H1 (cell line): Measurements from ENCODE around the gene EPS8. TPM values are rescaled to one million over a fixed set of nuclear protein-coding genes. Genes with fewer than 3 reads are reported as not detected.

Experiments
- CTCF ChIA-PET: fragments of 300-600 bp; sonication (Branson Sonifier 250); formaldehyde crosslinking; loops from one replicate; lab custom pipeline; 2021; ENCODE audit not compliant: partially characterized antibody; lab: Charles Lee
- POLR2A ChIA-PET: fragments of 300-600 bp; sonication (Branson Sonifier 250); formaldehyde crosslinking; loops from one replicate; lab custom pipeline; 2021; ENCODE audit warnings: inconsistent platforms; ENCODE audit not compliant: partially characterized antibody; lab: Charles Lee
- DNase-seq, 2 experiments: peaks; one replicate each; pipeline versions ENCODE4 v3.0.0 to v3.0.0-alpha.2; 2010 to 2022; ENCODE audit warnings: low spot score in 2 of 2, low read depth in 1 of 2, mixed read lengths in 1 of 2
- FAIRE-seq: peaks from 2 replicates; lab custom pipeline; 2011; peaks lifted over from hg19 to GRCh38; lab: Jason Lieb, UNC
- H2AFZ ChIP-seq: 2 replicates; pipeline ENCODE4 v1.8.1; 2012; ENCODE audit warnings: low read length, inconsistent platforms
- H2AK5ac ChIP-seq: 2 replicates; pipeline ENCODE4 v1.6.1; 2013; ENCODE audit warnings: low read depth, low read length
- H2BK120ac ChIP-seq: replicated peaks from 2 replicates; pipeline ENCODE3; 2013; ENCODE audit warnings: low read depth, low read length, inconsistent platforms
- H2BK12ac ChIP-seq: 2 replicates; pipeline ENCODE4 v1.6.1; 2013; ENCODE audit warnings: low read depth, low read length
- H2BK15ac ChIP-seq: 2 replicates; pipeline ENCODE4 v1.6.1; 2013; ENCODE audit warnings: low read length
- H2BK20ac ChIP-seq: 2 replicates; pipeline ENCODE4 v1.6.1; 2013; ENCODE audit warnings: low read length
- H2BK5ac ChIP-seq: 2 replicates; pipeline ENCODE4 v1.6.1; 2013; ENCODE audit warnings: low read depth, low read length
- H3K14ac ChIP-seq: 2 replicates; pipeline ENCODE4 v1.6.1; 2013; ENCODE audit warnings: inconsistent platforms; ENCODE audit not compliant: insufficient read length
- H3K18ac ChIP-seq: 2 replicates; pipeline ENCODE4 v1.6.1; 2013; ENCODE audit warnings: low read length; ENCODE audit errors: extremely low read depth
- H3K23ac ChIP-seq: 2 replicates; pipeline ENCODE4 v1.6.1; 2013; ENCODE audit warnings: inconsistent platforms; ENCODE audit not compliant: insufficient read length
- H3K23me2 ChIP-seq: 2 replicates; pipeline ENCODE4 v1.6.1; 2013; ENCODE audit warnings: low read depth, low read length
- H3K27ac ChIP-seq: 2 replicates; pipeline ENCODE4 v1.6.1; 2011; ENCODE audit warnings: low read depth, low read length, inconsistent platforms
- H3K27me3 ChIP-seq, 4 experiments: replicated peaks in 1 of 4; 1 replicate in 1 of 4; 2 replicates in 3 of 4; pipeline versions ENCODE4 v1.6.1 to v1.8.1; 2011 to 2013; ENCODE audit warnings: low read length in 3 of 4, mild to moderate bottlenecking in 3 of 4, inconsistent platforms in 2 of 4, mixed read lengths in 2 of 4, moderate library complexity in 1 of 4; ENCODE audit not compliant: control insufficient read depth in 3 of 4, insufficient read depth in 3 of 4; ENCODE audit errors: extremely low read depth in 1 of 4
- H3K36me3 ChIP-seq, 4 experiments: 2 replicates each; pipeline versions ENCODE4 v1.6.1 to v1.8.1; 2011 to 2013; ENCODE audit warnings: mild to moderate bottlenecking in 4 of 4, low read length in 3 of 4, moderate library complexity in 2 of 4, control low read depth in 1 of 4, inconsistent platforms in 1 of 4; ENCODE audit not compliant: insufficient read depth in 4 of 4, control insufficient read depth in 2 of 4
- H3K4ac ChIP-seq: replicated peaks from 2 replicates; pipeline ENCODE3; 2013; ENCODE audit warnings: low read length, low read depth, mixed read lengths, inconsistent platforms; ENCODE audit not compliant: insufficient read length
- H3K4me1 ChIP-seq, 4 experiments: replicated peaks in 1 of 4; 1 replicate in 1 of 4; 2 replicates in 3 of 4; pipeline versions ENCODE4 v1.6.1 to v1.8.1; 2011 to 2013; ENCODE audit warnings: low read length in 3 of 4, inconsistent platforms in 2 of 4, mixed read lengths in 1 of 4; ENCODE audit not compliant: insufficient read depth in 4 of 4, control insufficient read depth in 3 of 4
- H3K4me2 ChIP-seq, 2 experiments: 2 replicates each; pipeline versions ENCODE4 v1.6.1 to v1.8.1; 2011 to 2013; ENCODE audit warnings: low read depth in 2 of 2, low read length in 2 of 2, control low read depth in 1 of 2, inconsistent platforms in 1 of 2, mild to moderate bottlenecking in 1 of 2; ENCODE audit not compliant: insufficient read depth in 1 of 2
- H3K4me3 ChIP-seq, 4 experiments: fragments of 200-600, 300-600 bp in 1 of 4; sonication (generic), shearing (Covaris generic), sonication (Bioruptor Twin) in 1 of 4; 2 replicates each; pipeline versions ENCODE4 v1.5.1 to v1.8.1; 2011 to 2016; ENCODE audit warnings: low read length in 4 of 4, low read depth in 3 of 4, control low read depth in 2 of 4, inconsistent platforms in 2 of 4, mild to moderate bottlenecking in 2 of 4, mixed read lengths in 1 of 4, moderate library complexity in 1 of 4; ENCODE audit not compliant: insufficient read depth in 2 of 4; ENCODE audit errors: extremely low read depth in 1 of 4
- H3K56ac ChIP-seq: replicated peaks from 2 replicates; pipeline ENCODE3; 2013; ENCODE audit warnings: low read depth, mild to moderate bottlenecking, mixed read lengths, low read length, inconsistent platforms; ENCODE audit not compliant: insufficient read length
- H3K79me1 ChIP-seq: 2 replicates; pipeline ENCODE4 v1.6.1; 2013; ENCODE audit warnings: low read depth, low read length, control low read depth
- H3K79me2 ChIP-seq, 2 experiments: 2 replicates each; pipeline versions ENCODE4 v1.6.1 to v1.8.1; 2012 to 2013; ENCODE audit warnings: low read length in 2 of 2, mild to moderate bottlenecking in 2 of 2, inconsistent platforms in 1 of 2; ENCODE audit not compliant: insufficient read depth in 2 of 2, control insufficient read depth in 1 of 2
- H3K9ac ChIP-seq, 4 experiments: replicated peaks in 1 of 4; 1 replicate in 1 of 4; 2 replicates in 3 of 4; pipeline versions ENCODE4 v1.6.1 to v1.8.1; 2011 to 2013; ENCODE audit warnings: low read depth in 3 of 4, low read length in 3 of 4, control low read depth in 2 of 4, mild to moderate bottlenecking in 2 of 4, moderate library complexity in 2 of 4, inconsistent platforms in 1 of 4; ENCODE audit errors: extremely low read depth in 1 of 4
- H3K9me3 ChIP-seq, 2 experiments: 2 replicates each; pipeline versions ENCODE4 v1.6.1 to v1.8.1; 2012 to 2013; ENCODE audit warnings: mild to moderate bottlenecking in 2 of 2, moderate library complexity in 2 of 2, control low read depth in 1 of 2, inconsistent platforms in 1 of 2, low read depth in 1 of 2, low read length in 1 of 2, mixed read lengths in 1 of 2; ENCODE audit not compliant: insufficient read depth in 2 of 2
- H4K20me1 ChIP-seq, 2 experiments: replicated peaks in 1 of 2; 2 replicates each; pipeline versions ENCODE3 to v1.8.1; 2011 to 2013; ENCODE audit warnings: inconsistent platforms in 2 of 2, low read length in 2 of 2, mild to moderate bottlenecking in 1 of 2; ENCODE audit not compliant: insufficient read depth in 2 of 2, control insufficient read depth in 1 of 2
- H4K5ac ChIP-seq: 2 replicates; pipeline ENCODE4 v1.6.1; 2013; ENCODE audit warnings: low read length, low read depth, mixed read lengths, inconsistent platforms; ENCODE audit not compliant: insufficient read length
- H4K8ac ChIP-seq: 2 replicates; pipeline ENCODE4 v1.8.0; 2013; ENCODE audit warnings: mild to moderate bottlenecking, moderate library complexity, low read length, inconsistent platforms; ENCODE audit not compliant: insufficient read depth; ENCODE audit errors: extremely low read depth
- H4K91ac ChIP-seq: replicated peaks from 2 replicates; pipeline ENCODE3; 2013; ENCODE audit warnings: low read length, mixed read lengths, inconsistent platforms; ENCODE audit not compliant: insufficient read length
- BCL11A ChIP-seq, 2 experiments: IDR thresholded peaks; one replicate each; pipeline ENCODE4 v1.6.1; 2011; ENCODE audit warnings: low read depth in 2 of 2, low read length in 2 of 2, mild to moderate bottlenecking in 2 of 2
- CBX5 ChIP-seq: fragments of 300-800, 300-1000 bp; sonication (generic); IDR thresholded peaks from 2 replicates; pipeline ENCODE4 v1.7.1; 2016; ENCODE audit warnings: antibody characterized with exemption, low read length, low read depth
- EGR1 ChIP-seq: IDR thresholded peaks from 2 replicates; pipeline ENCODE4 v1.6.1; 2011; ENCODE audit warnings: low read depth, low read length, borderline replicate concordance
- GTF2F1 ChIP-seq: IDR thresholded peaks from 2 replicates; pipeline ENCODE4 v1.6.1; 2012; ENCODE audit warnings: low read depth, low read length, improper control_type of control experiment, borderline replicate concordance
- RFX5 ChIP-seq: IDR thresholded peaks from 2 replicates; pipeline ENCODE4 v1.6.1; 2011; ENCODE audit warnings: low read depth, low read length, improper control_type of control experiment, borderline replicate concordance
- TEAD4 ChIP-seq: IDR thresholded peaks from 2 replicates; pipeline ENCODE4 v1.6.1; 2012; ENCODE audit warnings: low read depth, low read length, inconsistent platforms, mixed read lengths
- ZNF274 ChIP-seq: IDR thresholded peaks from 2 replicates; pipeline ENCODE4 v1.7.0; 2012; ENCODE audit warnings: low read length, borderline replicate concordance; ENCODE audit errors: extremely low read depth
- WGBS, 2 experiments: shearing (Covaris generic) in 1 of 2; methylation state at CpG; one replicate each; pipeline versions ENCODE4 v1.1.6 to v1.1.7; 2013 to 2015; ENCODE audit warnings: low lambda C conversion rate in 2 of 2, mixed read lengths in 2 of 2, inconsistent platforms in 1 of 2, low coverage in 1 of 2, missing lambda C conversion rate in 1 of 2; ENCODE audit not compliant: insufficient replicate concordance in 2 of 2, insufficient coverage in 1 of 2, insufficient read length in 1 of 2; ENCODE audit errors: extremely low coverage in 1 of 2, missing lambda C conversion rate in 1 of 2; 5-methylcytosine and 5-hydroxymethylcytosine counted together
- polyA plus RNA-seq, 7 experiments: library from polyadenylated mRNA; depleted of rRNA in 3 of 7; stranded (reverse) in 5 of 7; unstranded in 2 of 7; fragments of >200 nt in 5 of 7; fragments of 200-250 nt in 2 of 7; gene quantifications; 1 replicate in 5 of 7; 2 replicates in 1 of 7; 4 replicates in 1 of 7; pipeline versions ENCODE4 v1.2.1 to v1.2.3, GENCODE V29; 2011 to 2013; ENCODE audit warnings: missing spikeins in 2 of 7, mixed read lengths in 2 of 7
- total RNA-seq: library from RNA; stranded (reverse); fragmentation: NEBNext Ultra II Directional; extraction: Animal tissue kit (Norgen Biotek cat#: 25700); gene quantifications from 2 replicates; pipeline ENCODE4 v1.2.1, GENCODE V29; 2021
- TF ChIP-seq, protein P1 (sequence below), 3 experiments: IDR thresholded peaks; 1 replicate in 2 of 3; 2 replicates in 1 of 3; pipeline versions ENCODE4 v1.5.1 to v1.6.1; 2011; ENCODE audit warnings: low read length in 3 of 3, mild to moderate bottlenecking in 3 of 3, inconsistent platforms in 2 of 3, low read depth in 1 of 3, moderate library complexity in 1 of 3; ENCODE audit not compliant: insufficient read depth in 1 of 3; ENCODE audit errors: control extremely low read depth in 1 of 3

The EPS8 gene
- total and polyA plus RNA-seq, 2 of the 8 experiments (the other 6 are each of a cell fraction or from before 2014, with no cell fraction given) = 3.0 to 4.6 TPM

DNA sequence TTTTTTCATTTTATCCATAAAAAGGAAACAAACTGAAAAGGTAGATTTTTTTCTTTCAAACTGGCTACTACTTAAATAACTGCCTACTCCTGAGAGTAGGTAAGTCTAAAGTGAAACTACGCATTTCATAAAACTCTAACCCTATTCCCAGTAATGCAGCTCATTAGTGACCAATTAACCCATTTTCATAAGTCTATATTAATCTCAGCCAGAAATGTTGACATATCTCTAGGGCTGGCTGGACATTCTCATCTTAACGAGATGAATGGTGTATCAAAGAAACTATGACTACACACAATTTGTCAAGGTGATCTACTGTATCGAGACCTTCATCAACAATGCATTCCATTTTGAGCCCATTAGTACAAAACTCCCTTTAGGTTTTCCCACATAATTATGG lies 57.2 kb downstream of the EPS8 start:
- Histone ChIP-seq H4K8ac (no peak overlapping the region), H2AFZ (no peak overlapping the region), H3K4me1 (no peaks in the 10 kb centered on the region), H3K14ac (no peak overlapping the region), H3K36me3 (no peaks in the 10 kb centered on the region), H3K27me3 (no peaks in the 10 kb centered on the region), H4K20me1 (no peaks in the 10 kb centered on the region), H3K27ac (no peak overlapping the region), H2AK5ac (no peak overlapping the region), H3K9ac (no peak overlapping the region), H2BK5ac (no peak overlapping the region), H2BK120ac (no peak overlapping the region), H3K23ac (no peak overlapping the region), H3K56ac (no peak overlapping the region), H4K5ac (no peak overlapping the region), H3K23me2 (no peaks in the 10 kb centered on the region), H3K79me2 (no peaks in the 10 kb centered on the region), H2BK12ac (no peak overlapping the region), H3K79me1 (no peaks in the 10 kb centered on the region), H3K4me3 (no peak overlapping the region), H3K4me2 (no peak overlapping the region), H2BK15ac (no peak overlapping the region), H4K91ac (no peak overlapping the region), H3K4ac (no peak overlapping the region), H3K9me3 (no peaks in the 10 kb centered on the region), H3K18ac (no peak overlapping the region), H2BK20ac (no peak overlapping the region)
- CTCF ChIA-PET = no interaction called here
- TF ChIP-seq CBX5 (no peak), EGR1 (no peak), GTF2F1 (no peak), ZNF274 (no peak), TEAD4 (no peak), RFX5 (no peak), BCL11A (IDR thresholded peaks at IDR 0.05; ENCODE audit: low read depth in 2 of 2, low read length in 2 of 2) (no peak)
- TF ChIP-seq, protein P1, sequence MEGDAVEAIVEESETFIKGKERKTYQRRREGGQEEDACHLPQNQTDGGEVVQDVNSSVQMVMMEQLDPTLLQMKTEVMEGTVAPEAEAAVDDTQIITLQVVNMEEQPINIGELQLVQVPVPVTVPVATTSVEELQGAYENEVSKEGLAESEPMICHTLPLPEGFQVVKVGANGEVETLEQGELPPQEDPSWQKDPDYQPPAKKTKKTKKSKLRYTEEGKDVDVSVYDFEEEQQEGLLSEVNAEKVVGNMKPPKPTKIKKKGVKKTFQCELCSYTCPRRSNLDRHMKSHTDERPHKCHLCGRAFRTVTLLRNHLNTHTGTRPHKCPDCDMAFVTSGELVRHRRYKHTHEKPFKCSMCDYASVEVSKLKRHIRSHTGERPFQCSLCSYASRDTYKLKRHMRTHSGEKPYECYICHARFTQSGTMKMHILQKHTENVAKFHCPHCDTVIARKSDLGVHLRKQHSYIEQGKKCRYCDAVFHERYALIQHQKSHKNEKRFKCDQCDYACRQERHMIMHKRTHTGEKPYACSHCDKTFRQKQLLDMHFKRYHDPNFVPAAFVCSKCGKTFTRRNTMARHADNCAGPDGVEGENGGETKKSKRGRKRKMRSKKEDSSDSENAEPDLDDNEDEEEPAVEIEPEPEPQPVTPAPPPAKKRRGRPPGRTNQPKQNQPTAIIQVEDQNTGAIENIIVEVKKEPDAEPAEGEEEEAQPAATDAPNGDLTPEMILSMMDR (IDR thresholded peaks at IDR 0.05; ENCODE audit: control extremely low read depth in 1 of 3, insufficient read depth in 1 of 3, low read depth in 1 of 3, low read length in 3 of 3) = no peak
- 94% methylated on average over 3 of the region's 3 CpGs; no CpG with 5 or more reads in 1 of the 2 experiments for WGBS, 2 experiments
- FAIRE-seq = no peak
- POLR2A ChIA-PET = no interaction called here
- DNase-seq = no peak
